ENCODE results near the gene TPH2.

Gene TPH2

DNA sequence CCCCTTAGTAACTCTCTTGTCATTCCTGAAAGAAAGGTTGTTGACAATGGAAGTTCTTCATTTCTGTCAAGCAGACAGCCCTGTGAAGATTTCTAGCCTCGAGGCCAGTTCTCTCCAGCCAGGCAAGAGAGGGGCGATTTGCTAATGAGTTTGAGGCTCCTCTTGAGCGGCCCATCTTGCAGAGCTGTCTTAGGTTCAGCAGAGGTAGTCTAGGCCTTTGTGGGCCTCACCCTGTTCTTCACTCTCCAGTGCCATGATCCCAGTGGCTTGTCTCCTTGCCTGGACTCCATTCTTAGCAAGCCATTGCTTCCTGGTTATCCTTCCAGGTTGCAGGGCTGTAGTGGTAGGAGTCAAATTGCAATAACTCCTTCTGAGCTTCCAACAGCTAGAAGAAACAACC, 9.7 kb downstream of the TPH2 start:
- TF ChIP-seq, protein P1, sequence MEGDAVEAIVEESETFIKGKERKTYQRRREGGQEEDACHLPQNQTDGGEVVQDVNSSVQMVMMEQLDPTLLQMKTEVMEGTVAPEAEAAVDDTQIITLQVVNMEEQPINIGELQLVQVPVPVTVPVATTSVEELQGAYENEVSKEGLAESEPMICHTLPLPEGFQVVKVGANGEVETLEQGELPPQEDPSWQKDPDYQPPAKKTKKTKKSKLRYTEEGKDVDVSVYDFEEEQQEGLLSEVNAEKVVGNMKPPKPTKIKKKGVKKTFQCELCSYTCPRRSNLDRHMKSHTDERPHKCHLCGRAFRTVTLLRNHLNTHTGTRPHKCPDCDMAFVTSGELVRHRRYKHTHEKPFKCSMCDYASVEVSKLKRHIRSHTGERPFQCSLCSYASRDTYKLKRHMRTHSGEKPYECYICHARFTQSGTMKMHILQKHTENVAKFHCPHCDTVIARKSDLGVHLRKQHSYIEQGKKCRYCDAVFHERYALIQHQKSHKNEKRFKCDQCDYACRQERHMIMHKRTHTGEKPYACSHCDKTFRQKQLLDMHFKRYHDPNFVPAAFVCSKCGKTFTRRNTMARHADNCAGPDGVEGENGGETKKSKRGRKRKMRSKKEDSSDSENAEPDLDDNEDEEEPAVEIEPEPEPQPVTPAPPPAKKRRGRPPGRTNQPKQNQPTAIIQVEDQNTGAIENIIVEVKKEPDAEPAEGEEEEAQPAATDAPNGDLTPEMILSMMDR (conservative IDR thresholded peaks at IDR 0.05; ENCODE audit: low read depth, low read length): no peak

DNA sequence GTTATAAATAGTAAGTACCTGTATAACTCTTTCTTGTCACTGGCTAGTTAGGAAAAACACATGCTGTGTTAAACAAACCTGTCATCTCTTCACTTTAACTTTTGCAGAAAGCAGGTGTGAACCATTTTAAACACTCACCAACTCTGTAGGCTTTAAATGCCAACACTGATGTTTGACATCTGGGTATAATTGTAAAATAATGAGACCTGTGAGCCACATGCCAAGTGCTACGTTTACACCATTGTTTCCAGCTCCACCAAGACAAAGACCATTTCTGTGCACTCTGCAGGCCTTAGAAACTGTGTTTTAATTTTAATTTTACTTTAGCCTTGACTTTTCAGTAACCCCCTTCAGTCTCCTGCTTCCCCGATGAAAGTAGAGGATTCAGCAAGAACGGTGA, 11.0 kb downstream of the TPH2 start:
- H3K4me3 ChIP-seq (ENCODE audit: low read depth, low read length): no peak overlapping the region
- TF ChIP-seq, protein P1 (conservative IDR thresholded peaks at IDR 0.05; ENCODE audit: low read depth, low read length): no peak
- DNase-seq (ENCODE audit: low read depth): no peak

More for the DNA sequence above, 9.7 kb downstream of the TPH2 start:
- no peak for DNase-seq (ENCODE audit: low read depth)
- no peak overlapping the region for H3K4me3 ChIP-seq (ENCODE audit: low read depth, low read length)

DNA sequence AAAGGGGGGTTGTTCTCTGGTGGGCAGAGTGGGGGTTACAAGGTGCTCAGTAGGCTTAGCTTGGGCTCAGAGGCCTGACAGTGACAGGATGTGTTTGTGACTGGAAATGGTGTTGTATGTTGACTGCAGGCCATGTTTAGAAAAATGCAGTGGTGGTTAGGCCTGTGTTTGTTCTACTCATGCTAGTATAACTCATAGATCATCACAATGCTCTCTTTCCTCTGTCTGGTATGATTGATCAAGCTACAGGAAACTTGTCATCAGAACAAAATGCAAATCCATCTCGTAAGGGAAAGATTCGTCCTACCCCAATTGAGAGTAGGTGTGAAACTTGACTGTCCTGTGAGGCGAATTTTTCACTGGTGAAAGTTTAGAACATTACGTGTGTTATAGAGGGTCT, 11.8 kb downstream of the TPH2 start:
- TF ChIP-seq, protein P1 (conservative IDR thresholded peaks at IDR 0.05; ENCODE audit: low read depth, low read length): no peak
- no peak for DNase-seq (ENCODE audit: low read depth)
- no peak overlapping the region for H3K4me3 ChIP-seq (ENCODE audit: low read depth, low read length)

DNA sequence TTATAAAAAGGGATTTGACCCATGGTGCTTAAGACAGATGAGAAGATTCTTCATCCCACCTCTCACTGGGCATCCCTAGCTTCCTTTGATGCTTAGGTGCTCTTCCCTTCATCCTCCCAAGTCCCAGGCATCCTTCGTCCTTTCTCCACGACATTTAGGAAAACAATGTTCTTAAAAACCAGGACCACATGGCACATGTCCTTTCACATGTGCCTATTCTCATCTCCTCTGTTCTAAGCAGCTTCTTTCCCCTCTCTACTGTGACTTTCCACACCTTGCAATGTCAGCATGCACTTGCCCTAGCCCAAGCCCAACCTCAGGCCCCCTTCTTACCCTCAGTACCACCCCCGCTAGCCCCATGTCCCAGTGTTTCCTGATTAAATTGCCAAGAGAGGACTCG, 12.2 kb downstream of the TPH2 start:
- TF ChIP-seq, protein P1 (conservative IDR thresholded peaks at IDR 0.05; ENCODE audit: low read depth, low read length): no peak
- H3K4me3 ChIP-seq (ENCODE audit: low read depth, low read length): no peak overlapping the region
- DNase-seq (ENCODE audit: low read depth): no peak

DNA sequence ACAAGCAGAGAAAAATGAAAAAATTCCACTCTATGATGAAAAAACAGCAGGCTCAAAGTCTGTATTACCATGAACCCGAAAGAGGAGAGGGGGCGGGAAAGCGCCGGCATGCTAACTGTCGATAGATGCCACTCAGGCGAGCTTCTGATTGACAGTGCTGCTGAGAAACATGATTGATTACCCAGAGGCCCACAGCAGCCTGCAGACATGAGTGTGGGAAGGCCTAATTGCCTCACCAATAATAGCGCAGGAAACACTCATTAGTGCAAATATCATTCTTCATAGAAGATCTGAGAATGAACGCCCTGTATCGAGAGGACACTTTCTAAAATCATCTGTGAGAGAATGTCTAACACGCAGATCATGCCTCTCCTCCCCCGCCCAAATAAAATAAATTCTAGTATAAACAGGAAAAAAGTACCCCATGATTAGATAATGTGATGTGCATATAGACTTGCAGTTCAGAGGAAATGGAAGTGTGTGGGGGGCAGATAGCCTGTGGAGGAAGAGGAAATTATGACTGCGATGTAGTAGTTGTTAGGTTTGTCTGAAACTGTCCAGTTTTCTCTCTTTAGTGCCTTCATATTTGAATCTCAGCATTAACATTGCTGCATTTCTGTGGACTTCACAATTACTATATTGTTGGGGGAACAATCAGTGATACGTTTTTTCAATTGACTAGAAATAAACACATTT, 15.6 kb downstream of the TPH2 start:
- H3K4me3 ChIP-seq (ENCODE audit: low read depth, low read length): no peak overlapping the region
- TF ChIP-seq, protein P1 (conservative IDR thresholded peaks at IDR 0.05; ENCODE audit: low read depth, low read length): no peak
- no peak for DNase-seq (ENCODE audit: low read depth)

DNA sequence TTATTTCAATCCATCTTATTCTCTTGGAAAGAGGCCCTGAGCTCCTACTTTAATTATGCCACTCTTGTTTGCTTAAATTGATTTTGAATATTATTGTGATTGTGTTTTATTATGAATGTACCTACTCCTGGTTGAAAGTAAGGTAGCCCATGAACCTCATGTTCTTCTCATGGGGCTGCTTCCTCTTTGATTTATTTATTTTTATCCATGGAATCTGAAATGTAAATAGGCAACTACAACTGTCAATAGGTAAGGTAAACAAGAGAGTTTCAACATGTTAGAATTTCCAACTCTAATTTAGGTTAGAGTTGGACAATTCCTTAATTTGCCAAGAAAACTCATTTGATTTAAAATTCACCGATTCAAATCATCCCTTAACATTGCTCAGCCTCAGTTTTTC, 16.2 kb downstream of the TPH2 start:
- TF ChIP-seq, protein P1 (conservative IDR thresholded peaks at IDR 0.05; ENCODE audit: low read depth, low read length): no peak
- H3K4me3 ChIP-seq (ENCODE audit: low read depth, low read length): no peak overlapping the region
- DNase-seq (ENCODE audit: low read depth): no peak

DNA sequence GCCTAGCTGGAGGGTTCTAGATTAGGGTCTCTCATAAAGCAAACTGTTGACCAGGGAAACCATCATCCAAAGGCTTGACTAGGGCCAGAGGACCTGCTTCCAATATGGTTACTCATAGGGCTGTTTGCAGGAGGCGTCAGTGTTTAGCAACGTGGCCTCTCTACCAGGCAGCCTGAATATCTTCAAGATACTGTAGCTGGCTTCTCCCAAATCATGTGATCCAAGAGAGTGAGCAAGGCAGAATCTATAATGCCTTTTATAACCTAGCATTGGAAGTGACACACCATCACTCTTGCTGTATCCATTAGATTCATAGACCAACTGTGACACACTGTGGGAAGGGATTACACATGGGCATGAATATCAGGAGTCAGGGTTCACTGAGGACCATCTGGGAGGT, 17.3 kb downstream of the TPH2 start:
- TF ChIP-seq, protein P1 (conservative IDR thresholded peaks at IDR 0.05; ENCODE audit: low read depth, low read length): no peak
- H3K4me3 ChIP-seq (ENCODE audit: low read depth, low read length): no peak overlapping the region
- DNase-seq (ENCODE audit: low read depth): peak; percentile 33

Measured in choroid plexus epithelial cell (primary cell).